HepG2 (cell line): Measurements from ENCODE around the gene NEURL4. TPM values are rescaled to one million over a fixed set of nuclear protein-coding genes. Genes with fewer than 3 reads are reported as not detected.

ENCODE experiments used
- CREM ChIP-seq, 2 experiments: sonication (generic) in 1 of 2; formaldehyde crosslinking in 1 of 2; IDR thresholded peaks; 2 replicates each; pipeline versions ENCODE4 v1.4.0 to v1.6.1; 2016 to 2020; ENCODE audit warnings: antibody characterized with exemption in 1 of 2, mild to moderate bottlenecking in 1 of 2, missing genetic modification reagents in 1 of 2
- ERF ChIP-seq: IDR thresholded peaks from 2 replicates; pipeline ENCODE4 v1.6.1; 2018; ENCODE audit warnings: missing biosample characterization, missing genetic modification reagents
- FOXO1 ChIP-seq: sonication (generic); formaldehyde crosslinking; IDR thresholded peaks from 2 replicates; pipeline ENCODE4 v1.4.0; 2020; ENCODE audit warnings: missing genetic modification reagents
- JUND ChIP-seq: sonication (generic); formaldehyde crosslinking; IDR thresholded peaks from 2 replicates; pipeline ENCODE4 v1.8.0; 2022; ENCODE audit warnings: mild to moderate bottlenecking, missing genetic modification reagents
- KDM5B ChIP-seq: sonication (generic); formaldehyde crosslinking; IDR thresholded peaks from 2 replicates; pipeline ENCODE4 v1.4.0; 2020; ENCODE audit warnings: missing genetic modification reagents, mild to moderate bottlenecking, borderline replicate concordance
- NONO ChIP-seq, 2 experiments: fragments of 450-650 bp in 1 of 2; sonication (generic) in 1 of 2; formaldehyde crosslinking in 1 of 2; IDR thresholded peaks in 1 of 2; conservative IDR thresholded peaks in 1 of 2; 2 replicates each; pipeline versions ENCODE4 v1.6.1 to v1.8.0; 2017 to 2022; ENCODE audit warnings: mild to moderate bottlenecking in 1 of 2, missing genetic modification reagents in 1 of 2, moderate library complexity in 1 of 2
- PLRG1 ChIP-seq: fragments of 450-650 bp; conservative IDR thresholded peaks from 2 replicates; pipeline ENCODE4 v1.6.1; 2016
- POLR2AphosphoS2 ChIP-seq: IDR thresholded peaks from 2 replicates; pipeline ENCODE4 v1.6.1; 2011; ENCODE audit warnings: low read depth, low read length, improper control_type of control experiment
- RFXAP ChIP-seq: sonication (generic); formaldehyde crosslinking; IDR thresholded peaks from 2 replicates; pipeline ENCODE4 v1.4.0; 2020; ENCODE audit warnings: missing genetic modification reagents, borderline replicate concordance
- SOX5 ChIP-seq: IDR thresholded peaks from 2 replicates; pipeline ENCODE4 v1.6.1; 2016; ENCODE audit warnings: borderline replicate concordance
- XRCC5 ChIP-seq: fragments of 200-400 bp; formaldehyde crosslinking; optimal IDR thresholded peaks from 2 replicates; pipeline ENCODE3; 2017; ENCODE audit warnings: mild to moderate bottlenecking, low read length
- ZBTB7B ChIP-seq: sonication (generic); formaldehyde crosslinking; IDR thresholded peaks from 2 replicates; pipeline ENCODE4 v1.4.0; 2020; ENCODE audit warnings: missing genetic modification reagents
- ZFP1 ChIP-seq: IDR thresholded peaks from 2 replicates; pipeline ENCODE4 v1.6.1; 2016
- ZIK1 ChIP-seq: sonication (generic); formaldehyde crosslinking; IDR thresholded peaks from 2 replicates; pipeline ENCODE4 v1.5.0; 2020; ENCODE audit warnings: mild to moderate bottlenecking, low read depth, missing genetic modification reagents, borderline replicate concordance
- ZNF136 ChIP-seq: sonication (generic); formaldehyde crosslinking; IDR thresholded peaks from 2 replicates; pipeline ENCODE4 v1.8.1; 2022; ENCODE audit warnings: low read depth, mild to moderate bottlenecking, moderate library complexity, missing genetic modification reagents
- ZNF264 ChIP-seq: sonication (generic); formaldehyde crosslinking; IDR thresholded peaks from 2 replicates; pipeline ENCODE4 v1.4.0; 2020; ENCODE audit warnings: missing genetic modification reagents
- ZNF430 ChIP-seq: sonication (generic); formaldehyde crosslinking; IDR thresholded peaks from 2 replicates; pipeline ENCODE4 v1.9.0; 2021; ENCODE audit warnings: mild to moderate bottlenecking, missing genetic modification reagents
- ZNF572 ChIP-seq: sonication (generic); formaldehyde crosslinking; IDR thresholded peaks from 2 replicates; pipeline ENCODE4 v1.5.1; 2020; ENCODE audit warnings: mild to moderate bottlenecking, missing genetic modification reagents
- ZNF7 ChIP-seq: IDR thresholded peaks from 2 replicates; pipeline ENCODE4 v1.6.1; 2016; ENCODE audit warnings: missing biosample characterization, missing genetic modification reagents
- ZSCAN31 ChIP-seq: sonication (generic); formaldehyde crosslinking; IDR thresholded peaks from 2 replicates; pipeline ENCODE4 v1.5.0; 2020; ENCODE audit warnings: low read depth, mild to moderate bottlenecking, missing genetic modification reagents
- polyA plus RNA-seq, 8 experiments: library from polyadenylated mRNA; depleted of rRNA in 3 of 8; stranded (reverse) in 7 of 8; unstranded in 1 of 8; fragments of >200 nt; fragmentation: Illumina TruSeq in 4 of 8; extraction: Trizol in 4 of 8; gene quantifications; 2 replicates each; pipeline versions ENCODE4 v1.2.1 to v1.2.3, GENCODE V29; 2011 to 2016; ENCODE audit warnings: low read depth in 4 of 8, missing spikeins in 1 of 8, mixed read lengths in 1 of 8; ENCODE audit not compliant: insufficient read depth in 1 of 8
- total RNA-seq, 5 experiments: library from RNA; depleted of rRNA; stranded (reverse); fragments of >200 nt; fragmentation: Illumina TruSeq; extraction: Trizol; gene quantifications; 2 replicates each; pipeline ENCODE4 v1.2.3, GENCODE V29; 2016; ENCODE audit warnings: low read depth in 1 of 5
- TF ChIP-seq, protein P1 (sequence below): sonication (generic); formaldehyde crosslinking; IDR thresholded peaks from 2 replicates; pipeline ENCODE4 v1.4.0; 2020; ENCODE audit warnings: missing genetic modification reagents, mild to moderate bottlenecking, borderline replicate concordance
- TF ChIP-seq, protein P2 (sequence below): sonication (generic); formaldehyde crosslinking; IDR thresholded peaks from 2 replicates; pipeline ENCODE4 v1.4.0; 2020; ENCODE audit warnings: mild to moderate bottlenecking, missing genetic modification reagents
- TF ChIP-seq, protein P3 (sequence below): IDR thresholded peaks from 2 replicates; pipeline ENCODE4 v1.6.1; 2016; ENCODE audit warnings: low read depth, borderline replicate concordance
- TF ChIP-seq, protein P4 (sequence below): sonication (generic); formaldehyde crosslinking; IDR thresholded peaks from 2 replicates; pipeline ENCODE4 v1.9.0; 2021; ENCODE audit warnings: missing genetic modification reagents, borderline replicate concordance
- TF ChIP-seq, protein P5 (sequence below): sonication (generic); formaldehyde crosslinking; IDR thresholded peaks from 2 replicates; pipeline ENCODE4 v1.5.0; 2020; ENCODE audit warnings: mild to moderate bottlenecking, missing genetic modification reagents

NEURL4 gene
- total and polyA plus RNA-seq, 2 of the 13 experiments (the other 11 are each of a cell fraction or from before 2014, with no cell fraction given), result 14.8 to 15.7 TPM

DNA sequence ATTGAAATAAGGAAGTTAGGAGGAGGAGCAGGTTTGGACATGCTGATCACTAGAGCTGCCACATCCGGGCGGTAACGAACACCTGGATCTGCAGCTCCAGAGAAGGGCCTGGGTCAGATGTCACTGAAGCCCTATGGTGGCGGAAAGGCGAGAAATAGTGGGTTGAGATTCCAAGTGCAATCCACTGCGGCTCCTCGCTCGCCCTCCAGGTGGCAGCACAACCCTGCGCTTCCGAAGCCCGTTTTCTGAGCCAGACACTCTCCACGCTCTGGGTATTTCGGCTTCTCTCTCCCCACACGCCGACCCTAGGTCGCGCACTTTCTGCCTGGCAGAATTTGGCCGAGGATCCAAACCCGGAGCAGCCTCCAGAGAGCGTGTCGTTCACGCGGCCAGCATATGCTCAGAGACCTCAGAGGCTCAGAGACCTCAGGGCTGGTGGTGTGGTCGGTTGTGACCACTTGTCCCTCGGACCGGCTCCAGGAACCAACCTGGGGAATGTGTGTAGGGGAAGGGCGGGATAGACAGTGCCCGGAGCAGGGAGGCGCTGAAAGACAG is 48.5 kb downstream of the NEURL4 start (continued):
- TF ChIP-seq ERF, result peak; percentile 72
- TF ChIP-seq ZBTB7B (CRISPR knock-in tag), result no peak
- no peak for TF ChIP-seq PLRG1
- no peak for TF ChIP-seq CREM (IDR thresholded peaks at IDR 0.05)
- TF ChIP-seq CREM (CRISPR knock-in tag; IDR thresholded peaks at IDR 0.05), result no peak
- TF ChIP-seq ZNF264, result no peak
- TF ChIP-seq ZSCAN31 (CRISPR knock-in tag), result no peak
- no peak for TF ChIP-seq ZNF7
- no peak for TF ChIP-seq POLR2AphosphoS2
- 0 out of 2 replicates have a peak, but pooled peaks have one; percentile 37 for TF ChIP-seq ZIK1 (CRISPR knock-in tag)
- TF ChIP-seq, protein P1, sequence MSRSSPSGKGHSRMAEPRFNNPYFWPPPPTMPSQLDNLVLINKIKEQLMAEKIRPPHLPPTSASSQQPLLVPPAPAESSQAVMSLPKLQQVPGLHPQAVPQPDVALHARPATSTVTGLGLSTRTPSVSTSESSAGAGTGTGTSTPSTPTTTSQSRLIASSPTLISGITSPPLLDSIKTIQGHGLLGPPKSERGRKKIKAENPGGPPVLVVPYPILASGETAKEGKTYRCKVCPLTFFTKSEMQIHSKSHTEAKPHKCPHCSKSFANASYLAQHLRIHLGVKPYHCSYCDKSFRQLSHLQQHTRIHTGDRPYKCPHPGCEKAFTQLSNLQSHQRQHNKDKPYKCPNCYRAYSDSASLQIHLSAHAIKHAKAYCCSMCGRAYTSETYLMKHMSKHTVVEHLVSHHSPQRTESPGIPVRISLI (CRISPR knock-in tag), result no peak
- no peak for TF ChIP-seq NONO (IDR thresholded peaks at IDR 0.05)
- peak; percentile 80 for TF ChIP-seq NONO (CRISPR knock-in tag; conservative IDR thresholded peaks at IDR 0.05)
- peak; percentile 38; the same call in 1 of the 2 replicates for TF ChIP-seq SOX5 (CRISPR knock-in tag)
- TF ChIP-seq RFXAP (CRISPR knock-in tag), result no peak; the same call in 1 of the 2 replicates
- peak; percentile 69; the same call in 1 of the 2 replicates for TF ChIP-seq KDM5B (CRISPR knock-in tag)
- no peak; the same call in 1 of the 2 replicates for TF ChIP-seq ZNF430 (CRISPR knock-in tag)
- peak; percentile 80 for TF ChIP-seq XRCC5
- no peak for TF ChIP-seq JUND
- TF ChIP-seq ZNF136 (CRISPR knock-in tag), result 0 out of 2 replicates have a peak, but pooled peaks have one; percentile 69
- TF ChIP-seq, protein P2, sequence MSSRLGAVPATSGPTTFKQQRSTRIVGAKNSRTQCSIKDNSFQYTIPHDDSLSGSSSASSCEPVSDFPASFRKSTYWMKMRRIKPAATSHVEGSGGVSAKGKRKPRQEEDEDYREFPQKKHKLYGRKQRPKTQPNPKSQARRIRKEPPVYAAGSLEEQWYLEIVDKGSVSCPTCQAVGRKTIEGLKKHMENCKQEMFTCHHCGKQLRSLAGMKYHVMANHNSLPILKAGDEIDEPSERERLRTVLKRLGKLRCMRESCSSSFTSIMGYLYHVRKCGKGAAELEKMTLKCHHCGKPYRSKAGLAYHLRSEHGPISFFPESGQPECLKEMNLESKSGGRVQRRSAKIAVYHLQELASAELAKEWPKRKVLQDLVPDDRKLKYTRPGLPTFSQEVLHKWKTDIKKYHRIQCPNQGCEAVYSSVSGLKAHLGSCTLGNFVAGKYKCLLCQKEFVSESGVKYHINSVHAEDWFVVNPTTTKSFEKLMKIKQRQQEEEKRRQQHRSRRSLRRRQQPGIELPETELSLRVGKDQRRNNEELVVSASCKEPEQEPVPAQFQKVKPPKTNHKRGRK (CRISPR knock-in tag), result no peak
- TF ChIP-seq, protein P3, sequence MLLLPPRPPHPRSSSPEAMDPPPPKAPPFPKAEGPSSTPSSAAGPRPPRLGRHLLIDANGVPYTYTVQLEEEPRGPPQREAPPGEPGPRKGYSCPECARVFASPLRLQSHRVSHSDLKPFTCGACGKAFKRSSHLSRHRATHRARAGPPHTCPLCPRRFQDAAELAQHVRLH (CRISPR knock-in tag), result peak; percentile 39; the same call in 1 of the 2 replicates
- TF ChIP-seq, protein P4, sequence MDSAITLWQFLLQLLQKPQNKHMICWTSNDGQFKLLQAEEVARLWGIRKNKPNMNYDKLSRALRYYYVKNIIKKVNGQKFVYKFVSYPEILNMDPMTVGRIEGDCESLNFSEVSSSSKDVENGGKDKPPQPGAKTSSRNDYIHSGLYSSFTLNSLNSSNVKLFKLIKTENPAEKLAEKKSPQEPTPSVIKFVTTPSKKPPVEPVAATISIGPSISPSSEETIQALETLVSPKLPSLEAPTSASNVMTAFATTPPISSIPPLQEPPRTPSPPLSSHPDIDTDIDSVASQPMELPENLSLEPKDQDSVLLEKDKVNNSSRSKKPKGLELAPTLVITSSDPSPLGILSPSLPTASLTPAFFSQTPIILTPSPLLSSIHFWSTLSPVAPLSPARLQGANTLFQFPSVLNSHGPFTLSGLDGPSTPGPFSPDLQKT (CRISPR knock-in tag), result no peak
- TF ChIP-seq, protein P5, sequence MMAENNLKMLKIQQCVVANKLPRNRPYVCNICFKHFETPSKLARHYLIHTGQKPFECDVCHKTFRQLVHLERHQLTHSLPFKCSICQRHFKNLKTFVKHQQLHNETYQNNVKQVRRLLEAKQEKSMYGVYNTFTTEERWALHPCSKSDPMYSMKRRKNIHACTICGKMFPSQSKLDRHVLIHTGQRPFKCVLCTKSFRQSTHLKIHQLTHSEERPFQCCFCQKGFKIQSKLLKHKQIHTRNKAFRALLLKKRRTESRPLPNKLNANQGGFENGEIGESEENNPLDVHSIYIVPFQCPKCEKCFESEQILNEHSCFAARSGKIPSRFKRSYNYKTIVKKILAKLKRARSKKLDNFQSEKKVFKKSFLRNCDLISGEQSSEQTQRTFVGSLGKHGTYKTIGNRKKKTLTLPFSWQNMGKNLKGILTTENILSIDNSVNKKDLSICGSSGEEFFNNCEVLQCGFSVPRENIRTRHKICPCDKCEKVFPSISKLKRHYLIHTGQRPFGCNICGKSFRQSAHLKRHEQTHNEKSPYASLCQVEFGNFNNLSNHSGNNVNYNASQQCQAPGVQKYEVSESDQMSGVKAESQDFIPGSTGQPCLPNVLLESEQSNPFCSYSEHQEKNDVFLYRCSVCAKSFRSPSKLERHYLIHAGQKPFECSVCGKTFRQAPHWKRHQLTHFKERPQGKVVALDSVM, result no peak; the same call in 1 of the 2 replicates
- peak; percentile 77; the same call in 1 of the 2 replicates for TF ChIP-seq ZNF572 (CRISPR knock-in tag)
- TF ChIP-seq ZFP1 (CRISPR knock-in tag), result no peak
- peak; percentile 34; the same call in 1 of the 2 replicates for TF ChIP-seq FOXO1 (CRISPR knock-in tag)
